Neural cell (in vitro differentiated cells): ENCODE data around the gene KIRREL3. TPM values are rescaled to one million over a fixed set of nuclear protein-coding genes. Genes with fewer than 3 reads are reported as not detected.

ENCODE experiments used
- H2AFZ ChIP-seq: fragments of 200-600, 300-800 bp; sonication (generic), shearing (Covaris generic); 2 replicates; pipeline ENCODE4 v1.6.0; 2014; ENCODE audit warnings: low read depth, mild to moderate bottlenecking, antibody characterized with exemption, low read length, moderate library complexity
- H3F3A ChIP-seq: fragments of 200-600 bp; shearing (Covaris generic); 2 replicates; pipeline ENCODE4 v1.6.1; 2016; ENCODE audit warnings: mild to moderate bottlenecking, moderate library complexity, mixed read lengths, antibody characterized with exemption, low read length; ENCODE audit not compliant: insufficient read depth, poor library complexity, severe bottlenecking
- H3K27ac ChIP-seq: fragments of 200-600, 300-800 bp; sonication (generic), shearing (Covaris generic); 2 replicates; pipeline ENCODE4 v1.5.1; 2014; ENCODE audit warnings: mild to moderate bottlenecking, low read length, moderate library complexity
- H3K27me3 ChIP-seq: fragments of 300-800, 200-600 bp; sonication (generic), shearing (Covaris generic); 2 replicates; pipeline ENCODE4 v1.6.0; 2014; ENCODE audit warnings: mild to moderate bottlenecking, low read depth, low read length, moderate library complexity; ENCODE audit not compliant: insufficient read depth
- H3K36me3 ChIP-seq: fragments of 300-800, 200-600 bp; sonication (generic), shearing (Covaris generic); 2 replicates; pipeline ENCODE4 v1.5.1; 2014; ENCODE audit warnings: mild to moderate bottlenecking, antibody characterized with exemption, low read length, moderate library complexity; ENCODE audit not compliant: insufficient read depth
- H3K4me2 ChIP-seq: fragments of 300-800, 200-600 bp; sonication (generic), shearing (Covaris generic); 2 replicates; pipeline ENCODE4 v1.6.0; 2014; ENCODE audit warnings: mild to moderate bottlenecking, low read length
- H3K4me3 ChIP-seq: fragments of 300-800, 200-600 bp; sonication (generic), shearing (Covaris generic); 2 replicates; pipeline ENCODE4 v1.5.1; 2014; ENCODE audit warnings: mild to moderate bottlenecking, low read length, moderate library complexity
- H3K79me2 ChIP-seq: fragments of 200-600 bp; shearing (Covaris generic); replicated peaks from 2 replicates; pipeline ENCODE4 v1.6.0; 2014; ENCODE audit warnings: mild to moderate bottlenecking, low read length, moderate library complexity; ENCODE audit not compliant: insufficient read depth
- H3K9ac ChIP-seq: fragments of 300-800, 200-600 bp; sonication (generic), shearing (Covaris generic); 2 replicates; pipeline ENCODE4 v1.6.1; 2016; ENCODE audit warnings: mild to moderate bottlenecking, low read length, mixed read lengths
- H3K9me2 ChIP-seq: fragments of 200-600 bp; shearing (Covaris generic); 2 replicates; pipeline ENCODE4 v1.6.1; 2016; ENCODE audit warnings: mild to moderate bottlenecking, low read length, mixed read lengths; ENCODE audit not compliant: insufficient read depth
- H3K9me3 ChIP-seq: fragments of 200-600, 300-800 bp; sonication (generic), shearing (Covaris generic); 2 replicates; pipeline ENCODE4 v1.6.1; 2016; ENCODE audit warnings: mild to moderate bottlenecking, mixed run types, low read length, moderate library complexity, mixed read lengths
- H4K20me1 ChIP-seq: fragments of 200-600 bp; shearing (Covaris generic); 2 replicates; pipeline ENCODE4 v1.6.1; 2016; ENCODE audit warnings: mild to moderate bottlenecking, mixed run types; ENCODE audit not compliant: insufficient read depth
- EP300 ChIP-seq: fragments of 450-650 bp; conservative IDR thresholded peaks from 2 replicates; pipeline ENCODE4 v1.6.1; 2014; ENCODE audit warnings: antibody characterized with exemption, mild to moderate bottlenecking, moderate library complexity; ENCODE audit not compliant: poor library complexity, severe bottlenecking
- EZH2 ChIP-seq: fragments of 200-600, 300-800 bp; shearing (Covaris generic), sonication (generic); IDR thresholded peaks from 2 replicates; pipeline ENCODE4 v1.6.1; 2014; ENCODE audit warnings: antibody characterized with exemption, low read length, borderline replicate concordance, mild to moderate bottlenecking; ENCODE audit not compliant: insufficient read depth, poor library complexity, severe bottlenecking
- MXI1 ChIP-seq: fragments of 450-650 bp; conservative IDR thresholded peaks from 2 replicates; pipeline ENCODE4 v1.6.1; 2014; ENCODE audit warnings: antibody characterized with exemption, mild to moderate bottlenecking; ENCODE audit not compliant: poor library complexity, severe bottlenecking
- POLR2AphosphoS5 ChIP-seq: IDR thresholded peaks from 2 replicates; pipeline ENCODE4 v1.6.1; 2012
- RAD21 ChIP-seq: fragments of 450-650 bp; conservative IDR thresholded peaks from 2 replicates; pipeline ENCODE4 v1.6.1; 2014; ENCODE audit warnings: antibody characterized with exemption, mild to moderate bottlenecking, moderate library complexity
- SMC3 ChIP-seq: fragments of 450-650 bp; conservative IDR thresholded peaks from 2 replicates; pipeline ENCODE4 v1.6.1; 2014; ENCODE audit warnings: antibody characterized with exemption, mild to moderate bottlenecking, moderate library complexity; ENCODE audit not compliant: poor library complexity
- TAF1 ChIP-seq: IDR thresholded peaks from 2 replicates; pipeline ENCODE4 v1.6.1; 2012; ENCODE audit warnings: low read depth
- polyA plus RNA-seq: library from polyadenylated mRNA; depleted of rRNA; stranded (reverse); fragments of >200 nt; gene quantifications from 2 replicates; pipeline ENCODE4 v1.2.3, GENCODE V29; 2014
- TF ChIP-seq, protein P1 (sequence below): fragments of 450-650 bp; IDR thresholded peaks from 2 replicates; pipeline ENCODE4 v1.5.1; 2014; ENCODE audit warnings: antibody characterized with exemption, mild to moderate bottlenecking, moderate library complexity; ENCODE audit not compliant: poor library complexity, severe bottlenecking
- TF ChIP-seq, protein P2 (sequence below): IDR thresholded peaks from 2 replicates; pipeline ENCODE4 v1.6.1; 2012; ENCODE audit warnings: borderline replicate concordance

The KIRREL3 gene
- polyA plus RNA-seq, 1 donor from 2014 or later = 23.8 TPM

DNA sequence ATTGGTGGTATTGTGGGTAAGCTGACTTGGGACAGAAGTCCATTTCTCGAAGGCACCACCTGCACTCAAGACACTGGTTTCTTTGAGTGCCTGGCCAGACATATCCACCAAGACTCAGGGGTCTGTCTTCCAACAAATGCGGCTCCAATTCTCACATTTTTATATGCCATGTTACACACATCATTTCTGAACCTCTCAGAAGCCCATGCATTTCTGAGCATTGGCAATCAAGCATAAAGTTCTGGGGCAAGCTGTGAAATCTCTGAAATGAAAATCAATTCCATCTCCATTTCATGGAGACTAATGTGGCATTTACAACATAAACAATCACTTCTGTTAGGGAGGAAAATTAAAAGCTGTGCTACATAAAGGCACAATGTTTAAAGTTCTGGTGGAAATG lies 243.7 kb downstream of the KIRREL3 start:
- no peaks in the 10 kb centered on the region for H3K79me2 ChIP-seq
- peak overlapping the region; percentile 5 for H3K27ac ChIP-seq
- H3K4me3 ChIP-seq = no peak overlapping the region
- H3K9ac ChIP-seq = no peak overlapping the region
- H3K9me2 ChIP-seq = no peaks in the 10 kb centered on the region
- H3K9me3 ChIP-seq = no peaks in the 10 kb centered on the region
- H3K36me3 ChIP-seq = no peaks in the 10 kb centered on the region
- H3F3A ChIP-seq = no peaks in the 10 kb centered on the region
- no peaks in the 10 kb centered on the region for H4K20me1 ChIP-seq
- no peaks in the 10 kb centered on the region for H3K27me3 ChIP-seq
- H2AFZ ChIP-seq = no peak overlapping the region
- no peak overlapping the region for H3K4me2 ChIP-seq
- TF ChIP-seq MXI1 = no peak
- TF ChIP-seq, protein P1, sequence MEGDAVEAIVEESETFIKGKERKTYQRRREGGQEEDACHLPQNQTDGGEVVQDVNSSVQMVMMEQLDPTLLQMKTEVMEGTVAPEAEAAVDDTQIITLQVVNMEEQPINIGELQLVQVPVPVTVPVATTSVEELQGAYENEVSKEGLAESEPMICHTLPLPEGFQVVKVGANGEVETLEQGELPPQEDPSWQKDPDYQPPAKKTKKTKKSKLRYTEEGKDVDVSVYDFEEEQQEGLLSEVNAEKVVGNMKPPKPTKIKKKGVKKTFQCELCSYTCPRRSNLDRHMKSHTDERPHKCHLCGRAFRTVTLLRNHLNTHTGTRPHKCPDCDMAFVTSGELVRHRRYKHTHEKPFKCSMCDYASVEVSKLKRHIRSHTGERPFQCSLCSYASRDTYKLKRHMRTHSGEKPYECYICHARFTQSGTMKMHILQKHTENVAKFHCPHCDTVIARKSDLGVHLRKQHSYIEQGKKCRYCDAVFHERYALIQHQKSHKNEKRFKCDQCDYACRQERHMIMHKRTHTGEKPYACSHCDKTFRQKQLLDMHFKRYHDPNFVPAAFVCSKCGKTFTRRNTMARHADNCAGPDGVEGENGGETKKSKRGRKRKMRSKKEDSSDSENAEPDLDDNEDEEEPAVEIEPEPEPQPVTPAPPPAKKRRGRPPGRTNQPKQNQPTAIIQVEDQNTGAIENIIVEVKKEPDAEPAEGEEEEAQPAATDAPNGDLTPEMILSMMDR = no peak
- TF ChIP-seq TAF1 = no peak
- TF ChIP-seq RAD21 = no peak
- TF ChIP-seq EZH2 = no peak
- TF ChIP-seq SMC3 = no peak
- TF ChIP-seq POLR2AphosphoS5 = no peak
- no peak for TF ChIP-seq EP300
- TF ChIP-seq, protein P2, sequence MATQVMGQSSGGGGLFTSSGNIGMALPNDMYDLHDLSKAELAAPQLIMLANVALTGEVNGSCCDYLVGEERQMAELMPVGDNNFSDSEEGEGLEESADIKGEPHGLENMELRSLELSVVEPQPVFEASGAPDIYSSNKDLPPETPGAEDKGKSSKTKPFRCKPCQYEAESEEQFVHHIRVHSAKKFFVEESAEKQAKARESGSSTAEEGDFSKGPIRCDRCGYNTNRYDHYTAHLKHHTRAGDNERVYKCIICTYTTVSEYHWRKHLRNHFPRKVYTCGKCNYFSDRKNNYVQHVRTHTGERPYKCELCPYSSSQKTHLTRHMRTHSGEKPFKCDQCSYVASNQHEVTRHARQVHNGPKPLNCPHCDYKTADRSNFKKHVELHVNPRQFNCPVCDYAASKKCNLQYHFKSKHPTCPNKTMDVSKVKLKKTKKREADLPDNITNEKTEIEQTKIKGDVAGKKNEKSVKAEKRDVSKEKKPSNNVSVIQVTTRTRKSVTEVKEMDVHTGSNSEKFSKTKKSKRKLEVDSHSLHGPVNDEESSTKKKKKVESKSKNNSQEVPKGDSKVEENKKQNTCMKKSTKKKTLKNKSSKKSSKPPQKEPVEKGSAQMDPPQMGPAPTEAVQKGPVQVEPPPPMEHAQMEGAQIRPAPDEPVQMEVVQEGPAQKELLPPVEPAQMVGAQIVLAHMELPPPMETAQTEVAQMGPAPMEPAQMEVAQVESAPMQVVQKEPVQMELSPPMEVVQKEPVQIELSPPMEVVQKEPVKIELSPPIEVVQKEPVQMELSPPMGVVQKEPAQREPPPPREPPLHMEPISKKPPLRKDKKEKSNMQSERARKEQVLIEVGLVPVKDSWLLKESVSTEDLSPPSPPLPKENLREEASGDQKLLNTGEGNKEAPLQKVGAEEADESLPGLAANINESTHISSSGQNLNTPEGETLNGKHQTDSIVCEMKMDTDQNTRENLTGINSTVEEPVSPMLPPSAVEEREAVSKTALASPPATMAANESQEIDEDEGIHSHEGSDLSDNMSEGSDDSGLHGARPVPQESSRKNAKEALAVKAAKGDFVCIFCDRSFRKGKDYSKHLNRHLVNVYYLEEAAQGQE = no peak

DNA sequence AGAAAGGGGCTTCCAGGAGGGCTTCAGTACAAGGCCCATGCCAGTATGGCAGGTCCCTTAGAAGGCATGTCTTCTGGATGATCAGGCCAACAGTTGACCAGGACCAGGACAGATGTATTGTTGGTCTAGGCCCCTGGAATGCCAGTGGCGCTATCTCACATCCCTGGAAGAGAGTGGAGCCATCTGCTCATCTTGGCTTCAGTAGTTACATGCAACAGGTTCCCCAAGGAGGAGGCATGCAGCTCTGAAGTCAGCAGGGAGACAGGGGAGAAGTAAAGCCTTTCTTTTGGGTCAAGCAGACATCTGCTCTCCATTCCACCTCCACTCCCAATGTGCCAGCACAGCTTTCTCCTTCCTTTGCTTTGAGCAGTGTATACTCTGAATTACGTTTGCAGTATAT lies 244.1 kb downstream of the KIRREL3 start:
- H3K9ac ChIP-seq = no peak overlapping the region
- no peaks in the 10 kb centered on the region for H4K20me1 ChIP-seq
- H3K27ac ChIP-seq = no peak overlapping the region
- no peaks in the 10 kb centered on the region for H3K36me3 ChIP-seq
- H3K79me2 ChIP-seq = no peaks in the 10 kb centered on the region
- no peaks in the 10 kb centered on the region for H3K9me3 ChIP-seq
- H3K4me2 ChIP-seq = no peak overlapping the region
- H2AFZ ChIP-seq = no peak overlapping the region
- H3F3A ChIP-seq = no peaks in the 10 kb centered on the region
- TF ChIP-seq EZH2 (no peak), EP300 (no peak), POLR2AphosphoS5 (no peak), SMC3 (no peak), RAD21 (no peak), MXI1 (no peak), TAF1 (no peak)
- TF ChIP-seq, protein P1 = no peak
- TF ChIP-seq, protein P2 = no peak
- no peak overlapping the region for H3K4me3 ChIP-seq
- no peaks in the 10 kb centered on the region for H3K9me2 ChIP-seq
- H3K27me3 ChIP-seq = no peaks in the 10 kb centered on the region
